ENCODE measurements around the gene GPSM3. TPM values are rescaled to one million over a fixed set of nuclear protein-coding genes. Genes with fewer than 3 reads are reported as not detected.

Gene GPSM3
- total and polyA plus RNA-seq, 2 experiments from 2014 or later, result 4.7 to 5.9 TPM

DNA sequence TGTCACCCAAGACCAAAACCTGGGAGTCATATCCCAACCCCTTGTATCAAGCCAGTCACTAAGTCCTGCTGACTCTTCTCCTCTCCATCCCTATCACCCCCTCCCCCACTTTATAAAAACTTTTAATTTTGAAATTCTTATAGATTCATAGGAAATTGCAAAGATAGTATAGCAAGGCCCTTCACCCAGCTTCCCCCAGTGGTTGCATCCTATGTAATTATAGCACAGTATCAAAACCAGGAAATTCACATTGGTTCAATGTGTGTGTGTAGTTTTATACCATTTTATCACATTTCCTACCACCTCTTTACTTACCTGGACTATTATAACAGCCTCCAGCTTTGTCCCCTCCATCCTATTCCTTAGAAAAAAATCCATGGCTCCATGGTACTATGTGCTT is 34.4 kb downstream of the GPSM3 start:
- Histone ChIP-seq H3K27me3 (ENCODE audit: insufficient read depth) (peaks cover 3% of the 10 kb centered on the region), H3K4me3 (no peak overlapping the region), H4K20me1 (replicated peaks; ENCODE audit: insufficient read depth) (0 out of 2 replicates have a peak, but pooled peaks cover 4% of the 10 kb centered on the region), H3K4me2 (no peak overlapping the region), H3K36me3 (ENCODE audit: insufficient read depth) (peaks cover 12% of the 10 kb centered on the region), H3K79me2 (replicated peaks; ENCODE audit: insufficient read depth) (no peaks in the 10 kb centered on the region), H3K4me1 (ENCODE audit: insufficient read depth) (peaks cover 2% of the 10 kb centered on the region; the same call in 1 of the 2 replicates), H3K9me2 (ENCODE audit: insufficient read depth) (no peaks in the 10 kb centered on the region), H2AFZ (no peak overlapping the region), H3K27ac (ENCODE audit: low read depth) (no peak overlapping the region), H3F3A (replicated peaks; ENCODE audit: low read depth) (no peaks in the 10 kb centered on the region)
- Mint-ChIP-seq H3K36me3 (ENCODE audit: low read depth) (peaks cover 51% of the 10 kb centered on the region), H3K27me3 (ENCODE audit: insufficient read depth, low read depth, poor library complexity) (peaks cover 14% of the 10 kb centered on the region), H3K4me1 (peaks cover 19% of the 10 kb centered on the region), H3K9me3 (no peaks in the 10 kb centered on the region; the same call in 2 of the 3 replicates), H3K4me3 (no peak overlapping the region), H3K27ac (no peak overlapping the region)
- ATAC-seq, result no peak
- TF ChIP-seq POLR2AphosphoS5 (IDR thresholded peaks at IDR 0.05; ENCODE audit: low read depth), result no peak
- TF ChIP-seq STAT1 (IDR thresholded peaks at IDR 0.05; ENCODE audit: unreplicated experiment), result no peak
- TF ChIP-seq, protein P1, sequence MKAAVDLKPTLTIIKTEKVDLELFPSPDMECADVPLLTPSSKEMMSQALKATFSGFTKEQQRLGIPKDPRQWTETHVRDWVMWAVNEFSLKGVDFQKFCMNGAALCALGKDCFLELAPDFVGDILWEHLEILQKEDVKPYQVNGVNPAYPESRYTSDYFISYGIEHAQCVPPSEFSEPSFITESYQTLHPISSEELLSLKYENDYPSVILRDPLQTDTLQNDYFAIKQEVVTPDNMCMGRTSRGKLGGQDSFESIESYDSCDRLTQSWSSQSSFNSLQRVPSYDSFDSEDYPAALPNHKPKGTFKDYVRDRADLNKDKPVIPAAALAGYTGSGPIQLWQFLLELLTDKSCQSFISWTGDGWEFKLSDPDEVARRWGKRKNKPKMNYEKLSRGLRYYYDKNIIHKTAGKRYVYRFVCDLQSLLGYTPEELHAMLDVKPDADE (IDR thresholded peaks at IDR 0.05), result no peak
- TF ChIP-seq, protein P2, sequence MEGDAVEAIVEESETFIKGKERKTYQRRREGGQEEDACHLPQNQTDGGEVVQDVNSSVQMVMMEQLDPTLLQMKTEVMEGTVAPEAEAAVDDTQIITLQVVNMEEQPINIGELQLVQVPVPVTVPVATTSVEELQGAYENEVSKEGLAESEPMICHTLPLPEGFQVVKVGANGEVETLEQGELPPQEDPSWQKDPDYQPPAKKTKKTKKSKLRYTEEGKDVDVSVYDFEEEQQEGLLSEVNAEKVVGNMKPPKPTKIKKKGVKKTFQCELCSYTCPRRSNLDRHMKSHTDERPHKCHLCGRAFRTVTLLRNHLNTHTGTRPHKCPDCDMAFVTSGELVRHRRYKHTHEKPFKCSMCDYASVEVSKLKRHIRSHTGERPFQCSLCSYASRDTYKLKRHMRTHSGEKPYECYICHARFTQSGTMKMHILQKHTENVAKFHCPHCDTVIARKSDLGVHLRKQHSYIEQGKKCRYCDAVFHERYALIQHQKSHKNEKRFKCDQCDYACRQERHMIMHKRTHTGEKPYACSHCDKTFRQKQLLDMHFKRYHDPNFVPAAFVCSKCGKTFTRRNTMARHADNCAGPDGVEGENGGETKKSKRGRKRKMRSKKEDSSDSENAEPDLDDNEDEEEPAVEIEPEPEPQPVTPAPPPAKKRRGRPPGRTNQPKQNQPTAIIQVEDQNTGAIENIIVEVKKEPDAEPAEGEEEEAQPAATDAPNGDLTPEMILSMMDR (conservative IDR thresholded peaks at IDR 0.05; ENCODE audit: low read depth in 2 of 2), result no peak
- TF ChIP-seq, protein P3, sequence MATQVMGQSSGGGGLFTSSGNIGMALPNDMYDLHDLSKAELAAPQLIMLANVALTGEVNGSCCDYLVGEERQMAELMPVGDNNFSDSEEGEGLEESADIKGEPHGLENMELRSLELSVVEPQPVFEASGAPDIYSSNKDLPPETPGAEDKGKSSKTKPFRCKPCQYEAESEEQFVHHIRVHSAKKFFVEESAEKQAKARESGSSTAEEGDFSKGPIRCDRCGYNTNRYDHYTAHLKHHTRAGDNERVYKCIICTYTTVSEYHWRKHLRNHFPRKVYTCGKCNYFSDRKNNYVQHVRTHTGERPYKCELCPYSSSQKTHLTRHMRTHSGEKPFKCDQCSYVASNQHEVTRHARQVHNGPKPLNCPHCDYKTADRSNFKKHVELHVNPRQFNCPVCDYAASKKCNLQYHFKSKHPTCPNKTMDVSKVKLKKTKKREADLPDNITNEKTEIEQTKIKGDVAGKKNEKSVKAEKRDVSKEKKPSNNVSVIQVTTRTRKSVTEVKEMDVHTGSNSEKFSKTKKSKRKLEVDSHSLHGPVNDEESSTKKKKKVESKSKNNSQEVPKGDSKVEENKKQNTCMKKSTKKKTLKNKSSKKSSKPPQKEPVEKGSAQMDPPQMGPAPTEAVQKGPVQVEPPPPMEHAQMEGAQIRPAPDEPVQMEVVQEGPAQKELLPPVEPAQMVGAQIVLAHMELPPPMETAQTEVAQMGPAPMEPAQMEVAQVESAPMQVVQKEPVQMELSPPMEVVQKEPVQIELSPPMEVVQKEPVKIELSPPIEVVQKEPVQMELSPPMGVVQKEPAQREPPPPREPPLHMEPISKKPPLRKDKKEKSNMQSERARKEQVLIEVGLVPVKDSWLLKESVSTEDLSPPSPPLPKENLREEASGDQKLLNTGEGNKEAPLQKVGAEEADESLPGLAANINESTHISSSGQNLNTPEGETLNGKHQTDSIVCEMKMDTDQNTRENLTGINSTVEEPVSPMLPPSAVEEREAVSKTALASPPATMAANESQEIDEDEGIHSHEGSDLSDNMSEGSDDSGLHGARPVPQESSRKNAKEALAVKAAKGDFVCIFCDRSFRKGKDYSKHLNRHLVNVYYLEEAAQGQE (IDR thresholded peaks at IDR 0.05; ENCODE audit: unreplicated experiment), result no peak
- no peak for TF ChIP-seq ZNF114 (CRISPR knock-in tag; IDR thresholded peaks at IDR 0.05)
- TF ChIP-seq NANOG (IDR thresholded peaks at IDR 0.05; ENCODE audit: borderline replicate concordance), result no peak
- TF ChIP-seq EZH2 (IDR thresholded peaks at IDR 0.05; ENCODE audit: low read depth, unreplicated experiment), result no peak
- TF ChIP-seq ZNF331 (CRISPR knock-in tag; IDR thresholded peaks at IDR 0.05; ENCODE audit: low read depth), result no peak
- TF ChIP-seq, protein P4, sequence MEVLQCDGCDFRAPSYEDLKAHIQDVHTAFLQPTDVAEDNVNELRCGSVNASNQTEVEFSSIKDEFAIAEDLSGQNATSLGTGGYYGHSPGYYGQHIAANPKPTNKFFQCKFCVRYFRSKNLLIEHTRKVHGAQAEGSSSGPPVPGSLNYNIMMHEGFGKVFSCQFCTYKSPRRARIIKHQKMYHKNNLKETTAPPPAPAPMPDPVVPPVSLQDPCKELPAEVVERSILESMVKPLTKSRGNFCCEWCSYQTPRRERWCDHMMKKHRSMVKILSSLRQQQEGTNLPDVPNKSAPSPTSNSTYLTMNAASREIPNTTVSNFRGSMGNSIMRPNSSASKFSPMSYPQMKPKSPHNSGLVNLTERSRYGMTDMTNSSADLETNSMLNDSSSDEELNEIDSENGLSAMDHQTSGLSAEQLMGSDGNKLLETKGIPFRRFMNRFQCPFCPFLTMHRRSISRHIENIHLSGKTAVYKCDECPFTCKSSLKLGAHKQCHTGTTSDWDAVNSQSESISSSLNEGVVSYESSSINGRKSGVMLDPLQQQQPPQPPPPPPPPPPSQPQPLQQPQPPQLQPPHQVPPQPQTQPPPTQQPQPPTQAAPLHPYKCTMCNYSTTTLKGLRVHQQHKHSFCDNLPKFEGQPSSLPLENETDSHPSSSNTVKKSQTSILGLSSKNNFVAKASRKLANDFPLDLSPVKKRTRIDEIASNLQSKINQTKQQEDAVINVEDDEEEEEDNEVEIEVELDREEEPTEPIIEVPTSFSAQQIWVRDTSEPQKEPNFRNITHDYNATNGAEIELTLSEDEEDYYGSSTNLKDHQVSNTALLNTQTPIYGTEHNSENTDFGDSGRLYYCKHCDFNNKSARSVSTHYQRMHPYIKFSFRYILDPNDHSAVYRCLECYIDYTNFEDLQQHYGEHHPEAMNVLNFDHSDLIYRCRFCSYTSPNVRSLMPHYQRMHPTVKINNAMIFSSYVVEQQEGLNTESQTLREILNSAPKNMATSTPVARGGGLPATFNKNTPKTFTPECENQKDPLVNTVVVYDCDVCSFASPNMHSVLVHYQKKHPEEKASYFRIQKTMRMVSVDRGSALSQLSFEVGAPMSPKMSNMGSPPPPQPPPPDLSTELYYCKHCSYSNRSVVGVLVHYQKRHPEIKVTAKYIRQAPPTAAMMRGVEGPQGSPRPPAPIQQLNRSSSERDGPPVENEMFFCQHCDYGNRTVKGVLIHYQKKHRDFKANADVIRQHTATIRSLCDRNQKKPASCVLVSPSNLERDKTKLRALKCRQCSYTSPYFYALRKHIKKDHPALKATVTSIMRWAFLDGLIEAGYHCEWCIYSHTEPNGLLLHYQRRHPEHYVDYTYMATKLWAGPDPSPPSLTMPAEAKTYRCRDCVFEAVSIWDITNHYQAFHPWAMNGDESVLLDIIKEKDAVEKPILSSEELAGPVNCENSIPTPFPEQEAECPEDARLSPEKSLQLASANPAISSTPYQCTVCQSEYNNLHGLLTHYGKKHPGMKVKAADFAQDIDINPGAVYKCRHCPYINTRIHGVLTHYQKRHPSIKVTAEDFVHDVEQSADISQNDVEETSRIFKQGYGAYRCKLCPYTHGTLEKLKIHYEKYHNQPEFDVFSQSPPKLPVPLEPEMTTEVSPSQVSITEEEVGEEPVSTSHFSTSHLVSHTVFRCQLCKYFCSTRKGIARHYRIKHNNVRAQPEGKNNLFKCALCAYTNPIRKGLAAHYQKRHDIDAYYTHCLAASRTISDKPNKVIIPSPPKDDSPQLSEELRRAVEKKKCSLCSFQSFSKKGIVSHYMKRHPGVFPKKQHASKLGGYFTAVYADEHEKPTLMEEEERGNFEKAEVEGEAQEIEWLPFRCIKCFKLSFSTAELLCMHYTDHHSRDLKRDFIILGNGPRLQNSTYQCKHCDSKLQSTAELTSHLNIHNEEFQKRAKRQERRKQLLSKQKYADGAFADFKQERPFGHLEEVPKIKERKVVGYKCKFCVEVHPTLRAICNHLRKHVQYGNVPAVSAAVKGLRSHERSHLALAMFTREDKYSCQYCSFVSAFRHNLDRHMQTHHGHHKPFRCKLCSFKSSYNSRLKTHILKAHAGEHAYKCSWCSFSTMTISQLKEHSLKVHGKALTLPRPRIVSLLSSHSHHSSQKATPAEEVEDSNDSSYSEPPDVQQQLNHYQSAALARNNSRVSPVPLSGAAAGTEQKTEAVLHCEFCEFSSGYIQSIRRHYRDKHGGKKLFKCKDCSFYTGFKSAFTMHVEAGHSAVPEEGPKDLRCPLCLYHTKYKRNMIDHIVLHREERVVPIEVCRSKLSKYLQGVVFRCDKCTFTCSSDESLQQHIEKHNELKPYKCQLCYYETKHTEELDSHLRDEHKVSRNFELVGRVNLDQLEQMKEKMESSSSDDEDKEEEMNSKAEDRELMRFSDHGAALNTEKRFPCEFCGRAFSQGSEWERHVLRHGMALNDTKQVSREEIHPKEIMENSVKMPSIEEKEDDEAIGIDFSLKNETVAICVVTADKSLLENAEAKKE (CRISPR knock-in tag; IDR thresholded peaks at IDR 0.05), result no peak
- TF ChIP-seq EZH2phosphoT487 (IDR thresholded peaks at IDR 0.05; ENCODE audit: unreplicated experiment), result no peak
- no peak for TF ChIP-seq CREB1 (CRISPR knock-in tag; IDR thresholded peaks at IDR 0.05; ENCODE audit: low read depth)
- TF ChIP-seq JUNB (IDR thresholded peaks at IDR 0.05; ENCODE audit: unreplicated experiment), result no peak
- no peak for DNase-seq (ENCODE audit: low spot score)
